SU-DHL-6 (cell line): ENCODE data around the gene LAMTOR4.

Source experiments
- H2AFZ ChIP-seq: fragments of 200-600 bp; sonication (generic); 2 replicates; pipeline ENCODE4 v1.6.1; 2014; ENCODE audit warnings: low read depth, mild to moderate bottlenecking, moderate library complexity, mixed read lengths, antibody characterized with exemption, low read length; ENCODE audit not compliant: severe bottlenecking
- H3F3A ChIP-seq: fragments of 200-600 bp; shearing (Covaris generic); 2 replicates; pipeline ENCODE4 v1.6.0; 2016; ENCODE audit warnings: antibody characterized with exemption, mild to moderate bottlenecking; ENCODE audit not compliant: insufficient read depth
- H3K27ac ChIP-seq: fragments of 200-600 bp; sonication (generic); 2 replicates; pipeline ENCODE4 v1.5.1; 2016; ENCODE audit warnings: low read depth, mild to moderate bottlenecking, low read length, moderate library complexity, mixed read lengths
- H3K27me3 ChIP-seq: fragments of 200-600 bp; sonication (generic), shearing (Covaris generic); 2 replicates; pipeline ENCODE4 v1.6.0; 2014; ENCODE audit warnings: mild to moderate bottlenecking, low read length
- H3K36me3 ChIP-seq: fragments of 200-600 bp; sonication (generic); 2 replicates; pipeline ENCODE4 v1.6.1; 2014; ENCODE audit warnings: mild to moderate bottlenecking, low read length, mixed read lengths
- H3K4me2 ChIP-seq: fragments of 300-600, 200-600 bp; shearing (Covaris generic), sonication (generic); 2 replicates; pipeline ENCODE4 v1.6.0; 2014; ENCODE audit warnings: low read length, low read depth, mild to moderate bottlenecking; ENCODE audit not compliant: poor library complexity, severe bottlenecking
- H3K4me3 ChIP-seq: fragments of 200-600 bp; sonication (generic); 2 replicates; pipeline ENCODE4 v1.5.1; 2014; ENCODE audit warnings: antibody characterized with exemption, low read length, mild to moderate bottlenecking, mixed read lengths; ENCODE audit not compliant: insufficient read depth, poor library complexity, severe bottlenecking
- H3K79me2 ChIP-seq: fragments of 200-600 bp; sonication (generic); 2 replicates; pipeline ENCODE4 v1.6.1; 2014; ENCODE audit warnings: mild to moderate bottlenecking, low read length, moderate library complexity; ENCODE audit not compliant: insufficient read depth
- H3K9ac ChIP-seq: fragments of 200-600 bp; sonication (generic); 2 replicates; pipeline ENCODE4 v1.7.0; 2014; ENCODE audit warnings: mild to moderate bottlenecking, low read length
- H3K9me2 ChIP-seq: fragments of 200-600 bp; sonication (generic); replicated peaks from 2 replicates; pipeline ENCODE4 v1.6.1; 2014; ENCODE audit warnings: low read length; ENCODE audit not compliant: insufficient read depth
- H3K9me3 ChIP-seq: fragments of 200-600 bp; sonication (generic); 2 replicates; pipeline ENCODE4 v1.6.1; 2014; ENCODE audit warnings: low read length, mixed read lengths; ENCODE audit not compliant: insufficient read depth
- H4K20me1 ChIP-seq: fragments of 200-600 bp; sonication (generic); 2 replicates; pipeline ENCODE4 v1.6.1; 2014; ENCODE audit warnings: low read depth, mild to moderate bottlenecking, antibody characterized with exemption, low read length, moderate library complexity, mixed read lengths
- EZH2phosphoT487 ChIP-seq: fragments of 200-600 bp; sonication (generic), shearing (Covaris generic); conservative IDR thresholded peaks from 2 replicates; pipeline ENCODE4 v1.6.1; 2018; ENCODE audit warnings: mild to moderate bottlenecking, antibody characterized with exemption, low read length, moderate library complexity, mixed read lengths
- TF ChIP-seq, protein P1 (sequence below): fragments of 200-600 bp; sonication (generic); IDR thresholded peaks from one replicate; pipeline ENCODE4 v1.5.1; 2017; ENCODE audit warnings: antibody characterized with exemption, mild to moderate bottlenecking, low read length, moderate library complexity; ENCODE audit not compliant: insufficient read depth, poor library complexity, severe bottlenecking

LAMTOR4 gene

GRCh38 chr7:100148559-100149328 lies at the start of gene LAMTOR4:
Gene LAMTOR4 (plus strand): TSS chr7:100148918. CDS start chr7:100148973, 55 bp downstream.
- no peak for TF ChIP-seq EZH2phosphoT487
- TF ChIP-seq, protein P1, sequence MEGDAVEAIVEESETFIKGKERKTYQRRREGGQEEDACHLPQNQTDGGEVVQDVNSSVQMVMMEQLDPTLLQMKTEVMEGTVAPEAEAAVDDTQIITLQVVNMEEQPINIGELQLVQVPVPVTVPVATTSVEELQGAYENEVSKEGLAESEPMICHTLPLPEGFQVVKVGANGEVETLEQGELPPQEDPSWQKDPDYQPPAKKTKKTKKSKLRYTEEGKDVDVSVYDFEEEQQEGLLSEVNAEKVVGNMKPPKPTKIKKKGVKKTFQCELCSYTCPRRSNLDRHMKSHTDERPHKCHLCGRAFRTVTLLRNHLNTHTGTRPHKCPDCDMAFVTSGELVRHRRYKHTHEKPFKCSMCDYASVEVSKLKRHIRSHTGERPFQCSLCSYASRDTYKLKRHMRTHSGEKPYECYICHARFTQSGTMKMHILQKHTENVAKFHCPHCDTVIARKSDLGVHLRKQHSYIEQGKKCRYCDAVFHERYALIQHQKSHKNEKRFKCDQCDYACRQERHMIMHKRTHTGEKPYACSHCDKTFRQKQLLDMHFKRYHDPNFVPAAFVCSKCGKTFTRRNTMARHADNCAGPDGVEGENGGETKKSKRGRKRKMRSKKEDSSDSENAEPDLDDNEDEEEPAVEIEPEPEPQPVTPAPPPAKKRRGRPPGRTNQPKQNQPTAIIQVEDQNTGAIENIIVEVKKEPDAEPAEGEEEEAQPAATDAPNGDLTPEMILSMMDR, result peak; percentile 10
- H3K4me2 ChIP-seq, result peak within 1 kb of the TSS; percentile 86
- no peaks in the 10 kb centered on the region for H3K9me2 ChIP-seq
- H2AFZ ChIP-seq, result peak within 1 kb of the TSS; percentile 72
- H4K20me1 ChIP-seq, result no peaks in the 10 kb centered on the region
- no peaks in the 10 kb centered on the region for H3K27me3 ChIP-seq
- H3K9ac ChIP-seq, result peak within 1 kb of the TSS; percentile 95
- H3K27ac ChIP-seq, result peak within 1 kb of the TSS; percentile 78
- peak within 1 kb of the TSS; percentile 84 for H3K4me3 ChIP-seq
- H3K79me2 ChIP-seq, result peaks cover 21% of the 10 kb centered on the region
- H3K36me3 ChIP-seq, result no peaks in the 10 kb centered on the region
- H3K9me3 ChIP-seq, result no peaks in the 10 kb centered on the region
- peaks cover 30% of the 10 kb centered on the region for H3F3A ChIP-seq

GRCh38 chr7:100099452-100099851 lies 49.3 kb upstream of the LAMTOR4 start:
- peaks cover 16% of the 10 kb centered on the region for H4K20me1 ChIP-seq
- peaks cover 53% of the 10 kb centered on the region for H3K36me3 ChIP-seq
- peak overlapping the region; percentile 100 for H3K9ac ChIP-seq
- peak overlapping the region; percentile 70 for H3K4me2 ChIP-seq
- H3K27me3 ChIP-seq, result no peaks in the 10 kb centered on the region
- H3K9me3 ChIP-seq, result no peaks in the 10 kb centered on the region
- peaks cover 36% of the 10 kb centered on the region for H3F3A ChIP-seq
- no peak overlapping the region for H2AFZ ChIP-seq
- no peak overlapping the region for H3K4me3 ChIP-seq
- no peak for TF ChIP-seq EZH2phosphoT487
- TF ChIP-seq, protein P1, result no peak
- H3K27ac ChIP-seq, result no peak overlapping the region
- peaks cover 34% of the 10 kb centered on the region for H3K79me2 ChIP-seq
- no peaks in the 10 kb centered on the region for H3K9me2 ChIP-seq

DNA sequence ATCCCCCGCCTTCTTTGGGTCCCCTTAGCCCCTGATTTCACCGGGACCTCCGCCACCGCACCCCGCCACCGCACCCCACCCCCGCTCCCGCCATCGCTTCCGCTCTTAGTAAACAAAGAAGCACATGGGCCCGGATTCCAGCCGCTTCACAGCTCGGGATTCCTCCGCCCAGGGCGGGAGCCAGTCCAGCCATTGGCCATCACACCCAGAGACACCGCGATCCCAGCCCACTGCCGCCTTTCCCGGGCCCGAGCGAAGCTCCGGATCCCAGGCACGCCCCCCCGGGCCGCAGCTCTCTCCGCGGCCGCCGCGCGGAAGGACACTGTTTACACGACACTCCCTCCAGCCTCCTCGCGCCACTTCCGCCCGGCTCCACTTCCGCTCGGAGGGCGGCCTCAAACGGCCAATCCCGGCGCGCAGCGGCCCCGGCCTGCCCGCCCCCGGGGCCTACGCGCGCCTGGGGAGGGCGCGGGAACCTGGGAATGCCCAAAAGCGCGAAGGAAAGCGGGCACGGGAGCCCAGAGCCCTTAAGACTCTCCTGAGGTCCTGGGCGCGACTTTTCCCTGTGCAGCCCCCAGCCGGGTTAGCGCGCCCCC lies 48.2 kb upstream of the LAMTOR4 start:
- peak overlapping the region; percentile 94 for H3K4me3 ChIP-seq
- peak overlapping the region; percentile 95 for H3K27ac ChIP-seq
- H2AFZ ChIP-seq, result no peak overlapping the region
- H3K4me2 ChIP-seq, result peak overlapping the region; percentile 70
- no peak for TF ChIP-seq EZH2phosphoT487
- TF ChIP-seq, protein P1, result no peak
- H3K9me3 ChIP-seq, result no peaks in the 10 kb centered on the region
- peaks cover 43% of the 10 kb centered on the region for H3K36me3 ChIP-seq
- H3F3A ChIP-seq, result peaks cover 26% of the 10 kb centered on the region
- H4K20me1 ChIP-seq, result peaks cover 13% of the 10 kb centered on the region
- H3K27me3 ChIP-seq, result no peaks in the 10 kb centered on the region
- H3K9me2 ChIP-seq, result no peaks in the 10 kb centered on the region
- peaks cover 34% of the 10 kb centered on the region for H3K79me2 ChIP-seq
- peak overlapping the region; percentile 100 for H3K9ac ChIP-seq
